Measurements from ENCODE around the gene TIAL1.
A peak's percentile ranks its signal among the peaks of the same experiment; 100 is the strongest.
"Not testable (repeated sequence)": the region's sequence is repeated elsewhere in the genome, so short reads cannot be mapped to it uniquely, and the experiment has no call there.

Gene TIAL1

DNA sequence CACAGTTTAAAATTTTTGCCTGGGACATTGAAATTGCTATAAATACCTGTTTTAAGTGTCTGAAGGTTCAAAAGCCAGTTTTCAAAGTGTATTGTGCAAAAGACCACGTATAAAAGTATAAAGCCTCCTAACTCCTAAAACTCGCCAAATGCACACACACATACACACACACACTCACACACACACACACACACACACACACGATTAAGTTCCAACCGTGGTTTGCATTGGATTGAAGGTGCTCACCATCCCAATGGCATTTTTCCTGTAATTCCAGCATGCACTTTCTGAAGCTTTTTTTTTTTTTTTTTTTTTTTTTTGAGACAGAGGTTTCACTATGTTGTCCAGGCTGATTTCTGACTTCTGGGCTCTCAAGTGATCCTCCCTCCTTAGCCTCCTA, 51.5 kb downstream of the TIAL1 start:
- DNase-seq: no peak

DNA sequence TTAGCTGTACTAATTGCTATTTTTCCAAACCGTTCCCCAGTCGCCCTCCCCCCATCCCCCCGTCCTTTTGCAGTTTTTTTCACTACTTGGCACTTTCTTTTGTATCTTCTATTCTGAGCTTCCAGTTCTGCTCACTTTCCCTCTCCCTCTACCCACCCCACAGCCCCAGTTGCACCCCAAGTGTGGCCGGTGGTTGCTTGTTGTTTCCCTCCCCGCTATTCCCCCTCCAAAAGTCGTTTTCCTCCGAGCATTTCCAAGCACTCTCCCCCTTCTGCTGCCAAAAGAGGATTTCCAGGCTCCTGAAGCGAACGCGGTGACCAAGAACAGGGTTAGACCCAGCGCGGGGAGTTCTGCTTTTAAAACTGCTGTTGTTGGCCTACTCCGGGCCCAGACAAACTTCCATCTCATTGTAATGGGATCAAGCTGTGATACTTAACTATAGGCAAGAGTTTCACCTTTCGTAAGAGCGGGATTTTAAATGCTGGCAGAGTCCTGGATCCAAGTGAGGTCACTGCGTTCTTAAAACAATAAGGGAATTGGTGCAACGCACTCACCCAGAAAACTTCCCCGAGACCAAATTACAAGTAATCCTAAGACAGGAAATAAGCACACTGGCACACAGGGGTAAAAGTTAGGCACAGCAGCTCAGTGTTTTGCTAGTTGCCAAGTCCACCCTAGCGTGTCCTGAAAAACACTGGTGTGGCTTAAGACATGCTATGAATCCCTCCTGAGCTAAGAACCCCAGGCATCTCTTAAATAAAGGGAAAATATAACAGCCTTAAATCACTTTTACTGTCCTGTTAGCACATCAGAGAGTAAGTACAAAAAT, 52.7 kb downstream of the TIAL1 start:
- no peak for DNase-seq

DNA sequence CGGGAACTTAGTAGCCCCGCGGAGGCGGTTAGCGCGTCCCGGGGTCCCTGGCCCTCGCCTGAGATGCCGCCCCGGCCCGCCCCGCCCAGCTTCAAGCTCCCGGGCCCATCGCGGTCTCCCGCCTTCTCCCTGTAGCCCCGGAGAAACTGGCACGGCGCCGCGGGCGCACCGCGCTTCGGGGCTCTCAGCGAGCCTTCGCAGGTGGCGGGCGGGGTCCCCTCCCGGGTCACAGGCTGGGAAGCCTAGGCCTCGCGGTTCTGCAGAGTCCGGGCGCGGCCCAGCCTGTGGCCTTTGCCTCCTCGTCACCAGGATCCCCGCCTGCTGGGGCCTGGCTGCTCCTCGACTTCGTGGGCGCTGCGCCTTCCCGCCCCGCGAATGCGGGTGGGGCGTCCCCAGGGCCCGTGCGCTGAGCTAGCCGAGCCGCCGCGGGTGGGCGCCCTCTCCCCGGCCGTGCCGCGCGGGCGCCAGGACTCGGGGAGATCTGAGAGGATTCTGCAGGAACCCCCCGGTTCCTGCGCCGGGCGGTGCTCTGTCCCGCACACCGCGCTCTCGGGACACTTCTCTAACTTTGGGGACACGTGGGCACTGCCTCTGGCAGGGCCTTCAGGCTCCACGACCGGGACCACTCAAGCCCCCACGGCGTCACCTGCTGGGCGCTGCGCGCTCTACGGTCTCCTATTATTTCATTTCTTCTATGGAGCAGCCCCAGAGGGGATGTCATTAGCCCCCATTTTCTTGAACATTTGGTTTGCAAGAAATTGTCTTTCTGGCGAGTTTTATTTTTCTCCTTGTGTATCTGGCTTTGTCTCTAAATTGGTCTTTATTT, 53.6 kb downstream of the TIAL1 start:
- peak; percentile 66 for DNase-seq

DNA sequence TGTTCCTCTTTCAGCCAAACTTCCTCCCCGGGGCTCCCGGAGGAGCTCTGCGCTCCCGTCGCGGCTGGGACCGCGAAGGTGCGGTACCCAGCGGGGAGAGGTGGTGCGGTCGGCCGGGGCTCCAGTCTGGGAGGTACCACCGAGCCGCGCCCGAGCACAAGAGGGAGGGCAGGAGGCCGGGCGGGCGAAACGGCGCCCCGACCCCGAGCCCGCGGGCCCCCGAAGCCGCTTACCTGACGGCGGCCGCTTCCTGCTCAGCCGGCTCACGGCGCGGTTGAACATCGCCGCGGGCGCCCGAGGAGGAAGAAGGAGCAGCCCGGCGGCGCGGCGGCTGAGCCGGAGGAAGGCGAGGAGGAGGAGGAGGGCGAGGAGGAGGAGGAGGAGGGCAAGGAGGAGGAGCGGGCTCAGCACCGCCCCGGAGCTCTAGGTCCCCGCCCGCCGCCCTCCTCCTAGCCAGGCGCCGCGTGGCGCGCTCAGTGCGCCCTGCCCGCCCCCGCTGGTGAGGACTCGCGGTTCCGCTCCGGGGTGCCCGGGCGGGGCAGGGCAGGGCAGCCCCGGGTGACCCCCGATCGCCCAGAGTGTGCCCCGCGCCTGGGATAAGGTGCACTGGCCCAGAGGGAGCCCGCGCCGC, 54.3 kb downstream of the TIAL1 start, which contains the start of gene RGS10:
Gene RGS10, minus strand, starts transcription at position 363 of the 631 bp plus-strand sequence. Its CDS starts 81 bp downstream, at position 282.
- peak; percentile 78 for DNase-seq

DNA sequence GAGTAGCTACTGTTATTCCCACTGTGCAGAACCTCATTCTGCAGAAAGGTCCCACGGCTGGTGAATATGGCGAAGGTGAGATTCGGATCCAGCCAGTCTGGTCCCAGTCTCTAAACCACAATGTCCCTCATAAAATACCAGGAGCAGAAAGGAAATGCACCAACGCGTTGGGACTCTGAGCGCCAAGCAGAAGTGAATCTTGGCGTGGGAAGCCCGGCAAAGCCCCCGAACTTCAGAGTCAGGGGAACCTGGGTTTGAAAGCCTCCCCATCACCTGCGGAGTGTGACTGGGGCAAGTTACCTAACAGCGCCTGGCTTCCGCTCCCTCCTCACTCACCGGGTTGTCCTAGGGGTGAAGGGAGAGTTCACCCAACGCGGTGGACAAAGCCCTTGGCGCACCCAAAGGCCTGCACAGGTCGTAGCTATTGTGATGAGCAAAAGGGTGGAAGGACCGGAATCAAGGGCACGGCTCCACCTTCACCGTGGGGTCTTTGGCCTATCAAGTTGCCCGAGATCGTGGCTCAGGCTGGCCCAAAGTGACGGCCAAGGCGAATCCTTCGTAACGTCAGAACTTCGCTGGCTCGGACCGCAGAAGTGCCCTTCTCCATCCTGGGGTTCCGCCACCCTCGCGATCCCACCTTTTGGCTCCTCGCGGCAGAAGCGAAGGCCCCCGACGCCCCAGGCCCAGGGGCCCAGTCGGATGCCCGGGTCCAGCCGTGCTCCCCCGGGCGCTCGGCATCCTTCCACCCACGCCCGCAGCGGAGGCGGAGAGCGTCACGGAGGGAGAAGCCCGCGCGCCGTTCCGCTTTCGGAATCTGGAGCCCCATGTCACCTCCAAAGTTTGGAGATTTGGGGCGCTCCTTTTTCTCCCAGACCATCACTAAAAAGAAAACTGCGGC, 55.1 kb downstream of the TIAL1 start:
- DNase-seq: peak; percentile 37

DNA sequence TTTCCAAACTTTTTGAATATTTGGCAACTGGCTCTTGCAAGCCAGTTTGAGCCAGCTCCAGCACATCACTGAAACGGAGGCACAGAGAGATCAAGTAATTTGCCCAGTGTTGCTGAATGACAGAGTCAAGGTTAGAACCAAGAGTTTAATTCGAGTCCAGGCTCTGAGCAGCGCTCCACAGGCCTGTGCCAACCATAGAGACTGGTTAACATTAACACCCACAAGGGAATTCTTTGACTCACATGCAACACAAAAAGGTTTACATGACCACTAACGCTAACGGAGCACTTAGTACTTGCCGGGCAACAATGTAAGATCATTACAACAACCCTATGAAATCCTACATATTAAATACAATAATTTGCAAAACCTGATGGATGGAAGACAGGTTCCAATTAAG, 55.7 kb downstream of the TIAL1 start:
- DNase-seq: no peak

DNA sequence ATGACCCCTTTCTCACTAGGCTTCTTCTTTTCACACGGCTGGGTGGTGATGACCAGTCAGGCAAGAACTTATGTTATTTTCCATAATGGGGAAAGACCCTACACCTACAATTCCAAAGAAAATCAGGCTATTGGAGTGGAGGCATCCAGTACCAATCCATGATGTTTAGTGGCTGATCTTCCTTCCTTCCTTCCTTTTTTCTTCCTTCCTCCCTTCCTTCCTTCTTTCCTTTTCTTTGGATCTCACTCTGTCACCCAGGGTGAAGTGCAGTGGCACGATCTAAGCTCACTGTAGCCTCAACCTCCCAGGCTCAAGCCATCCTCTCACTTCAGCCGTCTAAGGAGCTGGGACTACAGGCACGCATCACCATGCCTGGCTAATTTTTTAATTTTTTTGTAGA, 56.7 kb downstream of the TIAL1 start:
- DNase-seq: no peak

DNA sequence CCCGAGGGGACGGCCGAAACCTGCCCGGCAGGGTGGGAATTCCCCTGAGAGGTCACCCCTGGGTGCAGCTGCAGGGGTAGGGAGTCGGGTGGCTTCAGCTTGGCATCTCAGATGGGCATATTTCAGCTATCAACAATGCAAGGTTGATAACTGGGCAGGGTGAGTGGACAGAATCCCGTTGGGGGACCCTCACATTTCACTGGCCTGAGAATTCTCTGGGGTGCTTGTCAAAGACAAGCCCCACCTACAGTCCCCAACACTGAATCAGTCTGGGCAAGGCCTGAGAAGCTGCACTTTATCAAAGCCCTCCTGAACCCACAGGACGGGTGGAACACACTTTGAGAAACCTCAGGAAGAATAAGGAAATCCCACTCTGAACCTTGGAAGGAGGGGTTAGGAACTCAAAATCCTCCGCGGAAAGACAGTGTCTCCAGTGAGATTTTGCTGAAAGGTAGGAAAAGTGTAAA, 57.4 kb downstream of the TIAL1 start:
- no peak for DNase-seq

DNA sequence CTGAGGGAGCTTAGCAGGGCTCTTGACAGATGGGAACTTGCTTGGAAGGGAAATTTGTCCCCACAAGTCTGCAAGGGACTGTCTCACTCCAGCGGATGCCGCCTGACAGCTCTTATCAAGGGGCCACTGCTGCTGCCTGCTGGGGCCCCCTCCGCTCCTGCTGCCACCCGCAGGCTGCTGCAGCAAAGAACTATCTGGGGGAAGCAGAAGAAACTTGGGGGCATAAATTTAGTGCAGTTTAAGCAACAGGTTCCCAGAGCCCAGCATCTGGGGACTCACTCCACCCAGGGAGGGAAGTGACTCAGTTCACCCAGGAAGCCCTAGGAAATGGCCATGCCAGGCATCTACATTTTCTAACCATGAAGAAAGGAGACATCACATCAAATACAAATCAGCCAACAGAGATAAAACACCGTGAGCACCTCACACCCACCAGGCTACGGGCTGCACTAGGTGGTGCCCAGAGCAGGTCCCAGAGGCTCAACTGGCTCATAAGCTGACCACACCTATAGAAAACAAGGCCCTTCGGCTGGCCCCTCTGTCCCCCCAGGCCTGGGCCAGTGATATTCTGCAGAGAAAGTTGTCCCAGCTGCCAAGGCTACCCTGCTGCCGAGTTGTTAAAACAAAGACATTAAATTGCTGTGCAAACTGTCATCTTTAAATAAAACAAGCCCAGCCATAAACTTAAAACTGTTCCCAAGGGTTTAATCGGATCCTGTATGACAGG, 58.0 kb downstream of the TIAL1 start:
- DNase-seq: peak; percentile 35

DNA sequence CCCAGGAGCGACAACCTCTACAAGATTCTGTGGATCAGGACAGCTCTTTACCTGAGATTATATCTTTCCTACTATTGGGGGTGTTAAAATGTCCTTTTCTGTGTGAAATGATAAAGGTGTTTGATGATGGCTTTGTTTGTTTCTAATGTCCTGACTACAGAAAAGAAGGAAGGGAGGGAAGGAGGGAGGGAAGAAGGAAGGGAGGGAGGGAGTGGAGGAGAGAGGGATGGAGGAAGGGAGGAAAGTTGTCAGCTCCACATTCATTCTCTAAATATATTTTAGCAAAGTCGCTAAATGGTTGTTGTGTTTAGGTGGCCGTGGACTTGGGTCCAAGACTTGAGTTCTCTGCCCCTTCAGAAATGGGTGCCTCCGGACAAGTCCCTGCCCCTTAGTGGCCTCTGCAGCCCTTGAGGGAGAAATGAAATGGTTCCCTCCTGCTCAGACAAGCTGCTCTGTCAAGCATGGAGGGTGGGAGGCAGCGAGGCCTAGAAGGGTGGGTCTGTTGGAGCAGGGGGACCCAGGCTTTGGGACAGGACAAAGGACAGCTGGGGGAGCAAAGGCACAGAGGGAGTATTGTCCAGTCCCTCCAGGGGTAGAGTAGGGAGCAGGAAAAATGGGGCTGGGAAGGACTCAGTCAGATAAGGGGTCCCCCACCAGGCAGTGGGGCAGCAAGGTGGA, 58.7 kb downstream of the TIAL1 start:
- no peak for DNase-seq

DNA sequence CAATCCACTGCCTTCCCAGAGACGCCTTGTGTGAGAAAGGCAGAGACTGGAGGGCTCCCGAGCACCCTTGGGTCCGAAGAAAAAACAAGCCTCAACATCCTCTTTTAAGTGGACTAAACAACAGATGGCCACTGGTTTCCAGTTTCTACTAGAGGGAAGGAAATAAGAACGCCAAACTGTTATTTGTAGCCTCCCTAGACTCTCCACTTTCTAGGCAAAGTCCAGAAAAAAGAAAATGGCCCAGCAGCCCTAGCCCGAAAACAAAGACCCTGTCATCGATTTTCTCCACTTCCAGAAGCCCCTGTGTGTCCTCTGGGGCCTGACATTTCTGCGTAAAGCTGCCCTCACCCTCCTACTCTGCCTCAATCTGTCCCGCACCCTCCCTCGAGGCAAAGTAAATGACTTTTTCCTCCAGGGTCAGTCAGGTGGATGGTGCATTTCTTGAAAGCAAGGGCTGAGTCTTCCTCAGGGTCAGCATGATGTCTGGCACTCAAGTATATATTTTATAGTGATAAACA, 60.2 kb downstream of the TIAL1 start:
- no peak for DNase-seq

DNA sequence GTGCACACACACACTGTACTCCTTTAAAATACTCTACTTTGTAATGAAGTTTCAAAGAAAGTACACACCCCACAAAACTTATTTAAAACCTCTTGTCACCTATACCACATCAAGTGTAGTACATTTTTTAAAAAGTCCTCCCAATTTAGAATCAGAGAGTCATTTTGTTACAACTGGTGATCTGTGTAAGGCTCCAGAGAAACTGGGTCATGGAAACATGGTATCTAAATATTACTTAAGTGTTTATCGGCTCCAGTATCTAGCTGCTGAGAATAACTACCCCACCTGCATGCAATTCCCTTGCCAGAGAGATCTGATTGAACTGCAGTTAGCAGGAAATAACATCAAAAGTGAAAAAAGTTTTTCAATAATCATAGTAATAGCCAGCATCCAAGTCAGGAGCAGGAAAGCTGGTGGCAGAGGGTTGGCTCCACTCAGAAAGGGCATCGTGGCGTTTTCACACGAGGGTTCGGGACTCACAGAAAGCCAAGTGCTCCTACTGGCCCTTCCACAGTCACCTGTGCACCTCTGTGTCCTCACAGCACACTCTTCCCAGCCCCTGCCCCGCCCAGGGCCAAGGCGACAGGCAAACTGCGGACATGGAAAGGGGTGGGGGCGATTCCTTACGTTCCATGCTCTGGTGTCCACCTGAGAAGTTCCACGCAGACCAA, 60.8 kb downstream of the TIAL1 start:
- DNase-seq: no peak

DNA sequence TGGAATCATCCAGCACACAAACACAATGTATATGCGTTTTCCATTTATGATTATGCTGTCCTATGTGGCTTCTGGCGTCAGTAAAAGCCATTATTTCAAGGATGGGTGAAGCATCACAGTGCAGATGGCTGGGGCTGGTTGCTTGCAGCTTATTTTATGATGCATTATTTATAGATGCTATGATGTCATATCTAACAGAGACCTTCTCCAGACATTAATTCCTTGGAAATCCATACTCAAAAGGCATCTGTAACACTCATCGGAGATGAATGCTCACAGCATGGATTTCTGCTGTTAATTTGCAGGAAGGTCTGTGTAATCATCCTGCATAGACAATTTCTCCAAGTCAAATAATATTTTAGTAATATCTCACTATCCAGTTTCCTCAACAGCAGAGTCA, 61.5 kb downstream of the TIAL1 start:
- DNase-seq: no peak

DNA sequence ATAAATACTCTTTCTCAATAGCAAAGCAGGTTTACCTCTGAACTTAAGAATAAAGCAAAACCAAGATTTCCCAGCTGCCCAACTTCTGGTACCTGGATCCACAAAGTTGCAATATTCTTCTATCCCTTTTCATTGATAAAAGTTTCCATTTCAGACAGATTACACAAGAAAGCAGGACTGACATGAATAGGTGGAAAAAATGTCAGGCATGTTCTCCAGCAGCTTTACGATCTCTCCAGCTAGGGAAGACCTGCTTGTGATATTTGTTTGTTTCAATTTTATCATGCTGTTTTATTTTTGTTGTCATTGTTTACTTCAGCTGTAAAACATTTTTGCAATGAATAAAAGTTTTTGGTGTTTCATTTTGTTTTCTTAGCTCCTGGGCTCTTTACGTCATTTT, 63.3 kb downstream of the TIAL1 start:
- no peak for DNase-seq

DNA sequence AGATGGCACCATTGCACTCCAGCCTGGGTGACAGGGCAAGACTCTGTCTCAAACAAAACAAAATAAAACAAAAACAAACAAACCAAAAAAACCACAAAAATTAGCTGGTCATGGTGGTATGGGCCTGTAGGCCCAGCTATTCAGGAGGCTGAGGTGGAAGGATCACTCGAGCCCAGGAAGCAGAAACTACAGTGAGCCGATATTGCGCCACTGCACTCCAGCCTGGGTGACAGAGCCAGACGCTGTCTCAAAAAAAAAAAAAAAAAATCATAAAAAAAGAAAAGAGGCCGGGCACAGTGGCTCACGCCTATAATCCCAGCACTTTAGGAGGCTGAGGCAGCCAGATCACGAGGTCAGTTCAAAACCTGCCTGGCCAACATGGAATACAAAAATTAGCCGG, 64.0 kb downstream of the TIAL1 start:
- not testable (repeated sequence) for DNase-seq

DNA sequence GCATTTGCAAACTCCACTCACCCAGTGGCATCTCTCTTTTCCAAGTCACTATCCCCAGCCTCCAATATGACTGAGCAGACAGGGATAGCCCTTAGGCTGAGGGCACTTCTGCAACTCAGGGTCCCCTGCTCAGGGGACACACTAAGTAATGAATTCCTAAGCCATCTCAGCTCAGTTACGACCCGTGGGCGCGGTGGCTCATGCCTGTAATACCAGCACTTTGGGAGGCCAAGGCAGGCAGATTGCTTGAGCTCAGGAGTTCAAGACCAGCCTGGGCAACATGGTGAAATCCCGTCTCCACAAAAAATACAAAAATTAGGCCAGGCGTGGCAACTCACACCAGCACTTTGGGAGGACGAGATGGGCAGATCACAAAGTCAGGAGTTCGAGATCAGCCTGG, 64.5 kb downstream of the TIAL1 start:
- DNase-seq: not testable (repeated sequence)

DNA sequence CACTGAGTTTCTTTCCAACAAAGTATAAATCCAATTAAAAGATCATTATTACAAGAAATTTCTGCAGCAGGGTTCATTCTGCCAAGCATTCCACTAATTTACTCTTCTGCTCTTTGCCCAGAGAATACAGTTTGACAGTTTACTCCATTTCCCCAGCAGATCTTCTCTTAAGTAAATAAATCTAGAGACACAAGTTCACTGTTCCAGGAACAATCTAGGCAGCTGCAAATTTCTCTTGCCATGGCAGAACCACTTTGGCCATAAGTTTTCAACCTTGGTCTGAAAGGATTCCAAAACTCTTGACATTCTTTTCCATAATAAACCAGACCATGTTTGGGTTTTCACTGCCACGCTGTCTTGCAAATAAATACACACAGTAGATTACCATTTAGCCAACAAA, 65.7 kb downstream of the TIAL1 start:
- no peak for DNase-seq

DNA sequence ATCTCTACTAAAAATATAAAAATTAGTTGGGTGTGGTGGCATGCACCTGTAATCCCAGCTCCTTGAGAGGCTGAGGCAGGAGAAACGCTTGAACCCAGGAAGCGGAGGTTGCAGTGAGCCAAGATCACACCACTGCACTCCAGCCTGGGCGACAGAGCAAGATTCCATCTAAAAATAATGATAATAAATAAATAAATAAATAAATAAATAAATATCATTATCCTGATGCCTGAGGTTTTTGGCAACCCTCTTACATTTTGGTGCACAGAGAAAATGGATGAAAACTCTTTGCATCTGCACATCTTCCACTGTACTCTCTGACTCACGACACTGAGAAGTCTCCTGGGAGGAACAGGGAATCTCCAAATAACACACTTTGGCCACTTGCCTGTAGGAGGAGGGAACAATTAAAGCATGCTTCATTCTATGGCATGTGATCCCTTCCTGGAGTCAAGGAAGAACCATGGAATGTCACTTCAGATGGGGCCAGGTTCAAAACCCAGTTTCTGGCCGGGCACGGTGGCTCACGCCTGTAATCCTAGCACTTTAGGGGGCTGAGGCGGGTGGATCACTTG, 68.0 kb downstream of the TIAL1 start:
- DNase-seq: not testable (repeated sequence)

Data from activated gamma-delta T cell treated with Interleukin-2 at 50 U/mL for 16 hours (primary cell).